Measurements from ENCODE around the gene DIAPH3. TPM values are rescaled to one million over a fixed set of nuclear protein-coding genes. Genes with fewer than 3 reads are reported as not detected.

DIAPH3 gene
- total RNA-seq, 2 experiments from 2014 or later = 22.5 to 24.1 TPM

- Mint-ChIP-seq H3K4me1 (no peaks in the 10 kb centered on the region), H3K4me3 (no peak overlapping the region), H3K9me3 (no peaks in the 10 kb centered on the region), H3K27me3 (no peaks in the 10 kb centered on the region), H3K36me3 (ENCODE audit: low read depth) (peaks cover 3% of the 10 kb centered on the region), H3K27ac (no peak overlapping the region)
- ChIA-PET POLR2A (no interaction called here), CTCF (interaction anchor here (0.9 kb wide), 1 partner anchor 15 kb away, joined by 7 read pairs; no protein-coding TSS in a partner anchor)
- DNase-seq = no peak
Observed at GRCh38 chr13:59745392-59745788, 418.3 kb downstream of the DIAPH3 start.

GRCh38 chr13:59744747-59745391, 418.9 kb downstream of the DIAPH3 start:
- DNase-seq = no peak
- H3K4me3 Mint-ChIP-seq = no peak overlapping the region
- ChIA-PET POLR2A (no interaction called here), CTCF (no interaction called here)
- H3K27me3 Mint-ChIP-seq = no peaks in the 10 kb centered on the region
- H3K27ac Mint-ChIP-seq = no peak overlapping the region
- H3K36me3 Mint-ChIP-seq (ENCODE audit: low read depth) = peaks cover 3% of the 10 kb centered on the region
- no peaks in the 10 kb centered on the region for H3K4me1 Mint-ChIP-seq
- H3K9me3 Mint-ChIP-seq = no peaks in the 10 kb centered on the region

- Mint-ChIP-seq H3K4me1 (no peaks in the 10 kb centered on the region), H3K9me3 (no peaks in the 10 kb centered on the region), H3K27ac (no peak overlapping the region), H3K36me3 (ENCODE audit: low read depth) (peaks cover 3% of the 10 kb centered on the region), H3K4me3 (no peak overlapping the region), H3K27me3 (no peaks in the 10 kb centered on the region)
- ChIA-PET CTCF (no interaction called here), POLR2A (no interaction called here)
- DNase-seq = no peak
Observed at GRCh38 chr13:59743195-59743594, 420.5 kb downstream of the DIAPH3 start.

- Mint-ChIP-seq H3K4me3 (no peak overlapping the region), H3K27ac (no peak overlapping the region), H3K9me3 (no peaks in the 10 kb centered on the region), H3K4me1 (no peaks in the 10 kb centered on the region), H3K36me3 (ENCODE audit: low read depth) (peaks cover 3% of the 10 kb centered on the region), H3K27me3 (no peaks in the 10 kb centered on the region)
- DNase-seq = no peak
- ChIA-PET CTCF (no interaction called here), POLR2A (no interaction called here)
Observed at GRCh38 chr13:59742467-59742866, 421.3 kb downstream of the DIAPH3 start.

- Mint-ChIP-seq H3K9me3 (no peaks in the 10 kb centered on the region), H3K4me1 (no peaks in the 10 kb centered on the region), H3K27me3 (no peaks in the 10 kb centered on the region), H3K36me3 (ENCODE audit: low read depth) (peaks cover 3% of the 10 kb centered on the region), H3K27ac (no peak overlapping the region), H3K4me3 (no peak overlapping the region)
- ChIA-PET CTCF (no interaction called here), POLR2A (no interaction called here)
- DNase-seq = no peak
Observed at GRCh38 chr13:59738921-59739320, 424.8 kb downstream of the DIAPH3 start.

- Mint-ChIP-seq H3K27me3 (no peaks in the 10 kb centered on the region), H3K4me3 (no peak overlapping the region), H3K4me1 (no peaks in the 10 kb centered on the region), H3K27ac (no peak overlapping the region), H3K36me3 (ENCODE audit: low read depth) (no peaks in the 10 kb centered on the region), H3K9me3 (no peaks in the 10 kb centered on the region)
- CTCF ChIA-PET = no interaction called here
- DNase-seq = no peak
- POLR2A ChIA-PET = no interaction called here
Observed at GRCh38 chr13:59734393-59734792, 429.3 kb downstream of the DIAPH3 start.

GRCh38 chr13:59733744-59734143, 430.0 kb downstream of the DIAPH3 start:
- H3K27ac Mint-ChIP-seq = no peak overlapping the region
- CTCF ChIA-PET = no interaction called here
- H3K27me3 Mint-ChIP-seq = no peaks in the 10 kb centered on the region

GRCh38 chr13:59730026-59730425, 433.7 kb downstream of the DIAPH3 start:
- no peak overlapping the region for H3K4me3 Mint-ChIP-seq
- H3K4me1 Mint-ChIP-seq = no peaks in the 10 kb centered on the region
- DNase-seq = no peak
- CTCF ChIA-PET = interaction anchor here (0.7 kb wide), 1 partner anchor 16 kb away, joined by 7 read pairs; no protein-coding TSS in a partner anchor
- no peaks in the 10 kb centered on the region for H3K27me3 Mint-ChIP-seq
- no peak overlapping the region for H3K27ac Mint-ChIP-seq
- no peaks in the 10 kb centered on the region for H3K9me3 Mint-ChIP-seq
- POLR2A ChIA-PET = no interaction called here
- no peaks in the 10 kb centered on the region for H3K36me3 Mint-ChIP-seq (ENCODE audit: low read depth)

More at GRCh38 chr13:59733744-59734143, 430.0 kb downstream of the DIAPH3 start:
- DNase-seq = no peak
- H3K36me3 Mint-ChIP-seq (ENCODE audit: low read depth) = no peaks in the 10 kb centered on the region
- no peak overlapping the region for H3K4me3 Mint-ChIP-seq
- no peaks in the 10 kb centered on the region for H3K4me1 Mint-ChIP-seq
- no peaks in the 10 kb centered on the region for H3K9me3 Mint-ChIP-seq
- POLR2A ChIA-PET = no interaction called here

- Mint-ChIP-seq H3K4me1 (no peaks in the 10 kb centered on the region), H3K27me3 (no peaks in the 10 kb centered on the region), H3K36me3 (ENCODE audit: low read depth) (no peaks in the 10 kb centered on the region), H3K9me3 (no peaks in the 10 kb centered on the region), H3K27ac (no peak overlapping the region), H3K4me3 (no peak overlapping the region)
- ChIA-PET CTCF (no interaction called here), POLR2A (no interaction called here)
- DNase-seq = no peak
Observed at GRCh38 chr13:59728896-59729545, 434.7 kb downstream of the DIAPH3 start.

- no peaks in the 10 kb centered on the region for H3K36me3 Mint-ChIP-seq (ENCODE audit: low read depth)
- H3K27ac Mint-ChIP-seq = peak overlapping the region; percentile 31
- POLR2A ChIA-PET = no interaction called here
- H3K27me3 Mint-ChIP-seq = no peaks in the 10 kb centered on the region
- CTCF ChIA-PET = no interaction called here
- peaks cover 16% of the 10 kb centered on the region for H3K4me1 Mint-ChIP-seq
- H3K9me3 Mint-ChIP-seq = no peaks in the 10 kb centered on the region
- no peak for DNase-seq
- no peak overlapping the region for H3K4me3 Mint-ChIP-seq
Observed at GRCh38 chr13:59721926-59722910, 441.5 kb downstream of the DIAPH3 start.

- POLR2A ChIA-PET = no interaction called here
- no peak for DNase-seq
- Mint-ChIP-seq H3K4me1 (peaks cover 1% of the 10 kb centered on the region), H3K9me3 (no peaks in the 10 kb centered on the region), H3K27ac (no peak overlapping the region), H3K27me3 (no peaks in the 10 kb centered on the region), H3K36me3 (ENCODE audit: low read depth) (no peaks in the 10 kb centered on the region), H3K4me3 (no peak overlapping the region)
- CTCF ChIA-PET = no interaction called here
Observed at GRCh38 chr13:59715611-59716010, 448.1 kb downstream of the DIAPH3 start.

- Mint-ChIP-seq H3K4me1 (no peaks in the 10 kb centered on the region), H3K9me3 (no peaks in the 10 kb centered on the region), H3K4me3 (no peak overlapping the region), H3K27me3 (no peaks in the 10 kb centered on the region), H3K27ac (no peak overlapping the region), H3K36me3 (ENCODE audit: low read depth) (no peaks in the 10 kb centered on the region)
- CTCF ChIA-PET = no interaction called here
- POLR2A ChIA-PET = no interaction called here
- DNase-seq = no peak
Observed at GRCh38 chr13:59710996-59711701, 452.6 kb downstream of the DIAPH3 start.

GRCh38 chr13:59710416-59710815, 453.3 kb downstream of the DIAPH3 start:
- no peak overlapping the region for H3K4me3 Mint-ChIP-seq
- H3K27ac Mint-ChIP-seq = no peak overlapping the region
- H3K36me3 Mint-ChIP-seq (ENCODE audit: low read depth) = no peaks in the 10 kb centered on the region
- no peaks in the 10 kb centered on the region for H3K4me1 Mint-ChIP-seq
- CTCF ChIA-PET = no interaction called here
- H3K9me3 Mint-ChIP-seq = no peaks in the 10 kb centered on the region
- no peaks in the 10 kb centered on the region for H3K27me3 Mint-ChIP-seq
- DNase-seq = no peak
- POLR2A ChIA-PET = interaction anchor here (0.6 kb wide), 1 partner anchor 12 kb away, joined by 7 read pairs; no protein-coding TSS in a partner anchor
